Erythroblast (primary cell): ENCODE results near the gene BEND6.
"Not testable (repeated sequence)": the region's sequence is repeated elsewhere in the genome, so short reads cannot be mapped to it uniquely, and the experiment has no call there.

Experiments used
- DNase-seq, 2 experiments: peaks; one replicate each; lab custom pipeline; 2025; lab: John Stamatoyannopoulos, UW
- GATA1 ChIP-seq: IDR thresholded peaks from 2 replicates; pipeline ENCODE4 v1.6.1; 2011; ENCODE audit warnings: low read depth, mild to moderate bottlenecking, control low read depth, low read length, moderate library complexity
- POLR2A ChIP-seq: IDR thresholded peaks from 2 replicates; pipeline ENCODE4 v1.6.1; 2011; ENCODE audit warnings: mild to moderate bottlenecking, low read length

The BEND6 gene

DNA sequence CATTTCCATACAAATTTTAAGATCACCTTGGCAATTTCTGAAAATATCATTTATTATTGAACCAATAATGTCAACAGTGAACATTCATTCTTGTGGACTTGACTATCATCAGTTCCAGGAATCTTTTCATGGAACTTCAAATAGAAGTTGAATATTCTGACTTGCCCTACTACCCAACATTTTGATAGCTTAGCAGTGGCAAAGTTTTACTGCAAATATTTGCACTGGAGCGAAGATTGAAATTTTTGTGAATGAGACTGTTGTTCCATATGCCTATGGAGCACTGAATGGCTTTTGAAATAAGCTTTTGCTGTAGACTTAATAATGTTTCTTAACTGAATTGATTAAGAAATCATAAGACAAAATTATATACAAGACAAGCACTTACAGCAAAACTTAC lies 23.6 kb downstream of the BEND6 start:
- TF ChIP-seq GATA1 (no peak), POLR2A (no peak)
- DNase-seq = no peak

DNA sequence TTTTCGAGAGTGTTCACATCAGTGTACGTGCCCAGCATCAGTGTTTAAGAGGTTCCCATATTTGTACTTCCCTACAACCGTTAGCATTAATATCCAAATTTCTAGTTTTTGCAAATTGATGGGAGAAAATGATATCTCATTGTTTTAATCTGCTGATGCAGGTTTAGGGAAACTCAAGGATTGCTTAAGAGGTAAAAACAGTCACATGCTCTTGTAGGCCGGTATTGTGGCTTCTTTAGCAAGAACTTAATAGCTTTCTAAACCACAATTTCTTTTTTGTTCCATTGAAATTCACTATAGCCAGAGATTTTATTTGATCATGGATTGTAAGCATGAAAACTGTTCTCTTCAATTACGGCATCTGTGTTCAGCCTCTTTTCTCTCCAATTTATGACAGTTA lies 29.5 kb downstream of the BEND6 start:
- TF ChIP-seq POLR2A = no peak
- no peak for TF ChIP-seq GATA1
- no peak for DNase-seq

DNA sequence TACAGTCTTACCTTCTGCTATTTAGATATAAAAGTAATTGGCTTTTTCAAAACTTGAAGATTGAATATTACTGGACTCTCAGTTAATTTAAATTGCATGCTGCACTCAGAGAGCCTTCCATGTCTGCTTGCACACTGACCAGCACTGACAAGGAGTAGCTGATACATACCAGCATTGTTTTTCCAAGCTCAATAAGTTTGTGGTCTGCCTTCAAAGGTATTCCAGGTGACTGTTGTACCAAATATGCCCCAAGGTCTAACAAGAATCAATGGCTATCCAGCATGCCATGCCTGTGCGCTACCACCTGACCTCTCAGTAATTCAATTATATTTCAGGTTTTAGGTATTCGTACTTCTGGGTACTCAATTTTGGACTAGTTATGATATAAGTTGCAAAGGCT lies 30.0 kb downstream of the BEND6 start:
- TF ChIP-seq POLR2A = no peak
- no peak for TF ChIP-seq GATA1

DNA sequence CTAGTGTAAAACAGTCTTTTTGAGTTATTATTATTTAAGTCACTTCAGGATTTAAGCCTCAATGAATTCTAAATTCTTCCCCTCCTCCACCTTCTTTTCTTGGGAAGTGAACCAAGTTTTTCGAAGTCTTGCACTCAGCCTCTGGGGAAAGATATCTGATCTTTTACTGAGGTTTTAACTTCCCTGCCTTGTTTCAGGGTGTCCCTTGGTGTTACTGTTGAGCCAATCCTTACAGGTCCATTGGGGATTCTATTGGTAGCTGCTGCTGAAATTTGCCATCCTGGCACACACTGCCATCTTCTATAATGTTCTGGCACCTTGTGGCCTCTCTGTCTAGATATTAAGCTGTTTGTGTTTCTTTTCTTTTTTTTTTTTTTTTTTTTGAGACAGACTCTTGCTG lies 31.7 kb downstream of the BEND6 start:
- DNase-seq = no peak
- TF ChIP-seq GATA1 = no peak
- no peak for TF ChIP-seq POLR2A

More for the DNA sequence above, 30.0 kb downstream of the BEND6 start:
- DNase-seq = no peak

DNA sequence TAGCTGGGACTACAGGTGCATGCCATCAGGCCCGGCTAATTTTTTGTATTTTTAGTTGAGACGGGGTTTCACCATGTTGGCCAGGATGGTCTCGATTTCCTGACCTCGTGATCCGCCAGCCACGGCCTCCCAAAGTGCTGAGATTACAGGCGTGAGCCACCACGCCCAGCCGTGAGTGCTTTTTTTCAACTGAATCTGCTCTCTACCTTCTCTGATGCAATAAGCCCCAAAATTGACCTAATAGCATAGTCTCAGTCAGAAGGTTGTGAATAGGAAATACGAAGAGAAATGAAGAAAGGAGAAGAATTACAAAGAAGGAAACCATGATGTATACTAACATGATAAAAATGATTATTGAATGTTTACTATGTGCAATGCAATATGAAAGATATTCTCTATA lies 33.2 kb downstream of the BEND6 start:
- DNase-seq = no peak
- TF ChIP-seq GATA1 (no peak), POLR2A (no peak)

DNA sequence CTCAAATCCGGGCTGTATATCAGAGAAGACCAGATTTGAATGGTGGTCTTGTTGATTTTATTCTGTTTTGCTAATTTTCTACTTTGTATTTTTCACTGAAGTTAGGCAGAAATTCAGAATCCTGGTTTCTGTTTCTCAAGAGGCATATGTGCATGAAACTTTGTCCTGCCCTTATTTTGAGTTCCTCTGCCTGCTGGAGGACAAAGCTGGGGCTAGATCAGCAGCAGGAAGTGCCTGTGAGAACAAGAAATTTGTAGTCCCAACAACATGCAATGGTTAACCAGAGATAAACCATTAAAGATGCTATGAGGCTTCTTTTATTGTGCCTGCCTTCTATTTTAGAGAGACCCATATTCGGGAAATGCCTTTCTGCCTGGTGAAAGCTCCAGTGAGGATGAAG lies 37.1 kb downstream of the BEND6 start:
- no peak for TF ChIP-seq GATA1
- TF ChIP-seq POLR2A = no peak
- no peak for DNase-seq

DNA sequence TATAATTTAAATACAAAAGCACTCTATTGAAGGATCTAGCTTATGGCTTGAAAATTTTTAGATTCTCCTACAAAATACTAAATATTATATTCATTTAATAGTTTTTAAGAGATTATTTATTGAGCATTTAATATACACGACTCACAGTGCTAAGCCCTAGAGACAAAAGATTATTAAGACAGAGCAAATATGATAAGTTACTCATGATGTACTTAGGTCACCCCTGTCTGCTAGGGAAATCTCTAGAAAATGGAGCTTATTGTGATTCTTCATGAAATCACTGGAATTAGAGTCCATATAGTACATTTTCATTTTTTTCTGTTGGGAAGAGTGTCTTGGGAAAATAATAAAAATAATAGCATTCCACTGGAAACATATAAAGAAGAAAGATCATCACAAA lies 37.8 kb downstream of the BEND6 start:
- DNase-seq = no peak
- TF ChIP-seq GATA1 = no peak
- no peak for TF ChIP-seq POLR2A

DNA sequence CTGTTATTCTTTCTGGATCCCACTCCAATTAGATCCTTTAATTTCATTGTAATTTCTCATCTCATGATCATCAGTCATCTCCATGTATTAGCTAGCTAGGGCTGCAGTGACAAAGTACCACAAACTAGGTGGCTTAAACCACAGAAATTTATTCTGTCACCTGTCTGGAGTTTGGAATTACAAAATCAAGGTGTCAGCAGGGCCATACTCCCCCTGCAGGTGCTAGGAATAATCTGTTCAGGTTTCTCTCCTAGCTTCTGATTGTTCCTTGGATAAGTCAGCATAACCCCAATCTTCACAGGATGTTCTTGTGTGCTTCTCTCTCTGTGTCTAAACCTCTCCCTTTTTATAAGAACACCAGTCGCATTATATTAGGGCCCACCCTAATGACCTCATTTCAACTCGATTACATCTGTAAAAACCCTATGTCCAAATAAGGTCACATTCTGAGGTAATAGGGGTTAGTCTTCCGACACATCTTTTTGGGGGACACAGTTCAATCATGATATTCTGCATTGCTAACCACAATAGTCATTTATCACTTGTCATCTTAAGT lies 40.5 kb downstream of the BEND6 start:
- no peak for DNase-seq
- TF ChIP-seq POLR2A (no peak), GATA1 (no peak)

DNA sequence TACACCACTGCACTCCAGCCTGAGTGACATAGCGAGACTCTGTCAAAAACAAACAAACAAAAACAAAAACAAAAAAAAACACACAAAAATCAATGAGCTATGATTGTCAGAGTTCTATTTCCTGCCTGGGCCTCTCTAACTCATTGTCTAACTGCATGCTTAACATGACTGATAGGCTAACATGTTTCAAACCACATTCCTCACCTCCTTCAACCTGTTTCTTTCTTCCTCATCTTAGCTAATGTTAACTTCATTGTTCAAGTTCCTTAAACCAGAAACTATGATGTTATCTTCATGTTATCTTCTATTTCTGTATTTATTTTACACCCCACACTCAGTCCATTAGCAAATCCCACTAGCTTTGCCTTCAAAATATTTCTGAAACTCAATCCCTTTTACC lies 41.5 kb downstream of the BEND6 start:
- DNase-seq = no peak

DNA sequence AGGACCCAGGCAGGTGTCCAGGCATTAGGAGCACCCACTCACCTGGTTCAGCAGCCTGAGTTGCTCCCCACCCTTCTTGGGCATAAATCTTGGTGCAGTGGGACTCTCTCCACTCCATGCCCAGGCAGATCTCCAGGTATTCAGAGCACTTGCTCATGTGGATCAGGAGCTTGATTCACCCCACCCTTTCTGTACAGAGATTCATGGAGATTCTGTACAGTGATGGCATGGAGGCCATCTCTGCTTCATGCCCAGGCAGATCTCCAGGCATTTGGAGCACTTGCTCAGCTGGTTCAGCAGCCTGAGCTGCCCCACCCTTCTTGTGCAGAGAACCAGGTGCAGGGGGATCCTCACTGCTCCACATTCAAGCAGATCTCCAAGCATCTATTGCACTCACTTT lies 44.1 kb downstream of the BEND6 start:
- TF ChIP-seq POLR2A (no peak), GATA1 (no peak)
- no peak for DNase-seq

More for the DNA sequence above, 41.5 kb downstream of the BEND6 start:
- no peak for TF ChIP-seq POLR2A
- no peak for TF ChIP-seq GATA1

DNA sequence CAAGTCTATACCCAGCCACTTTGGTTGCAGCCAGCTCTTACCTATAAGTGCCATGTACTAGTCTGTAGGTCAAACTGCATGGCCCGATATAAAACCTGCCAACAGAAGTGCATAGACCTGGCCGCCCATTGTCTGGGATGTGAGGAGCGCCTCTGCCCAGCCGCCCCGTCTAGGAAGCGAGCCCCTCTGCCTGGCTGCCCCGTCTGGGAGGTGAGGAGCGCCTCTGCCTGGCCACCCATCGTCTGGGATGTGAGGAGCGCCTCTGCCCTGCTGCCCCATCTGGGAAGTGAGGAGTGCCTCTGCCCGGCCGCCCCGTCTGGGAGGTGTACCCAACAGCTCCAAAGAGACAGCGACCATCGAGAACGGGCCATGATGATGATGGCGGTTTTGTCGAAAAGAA lies 44.8 kb downstream of the BEND6 start:
- DNase-seq = not testable (repeated sequence)

DNA sequence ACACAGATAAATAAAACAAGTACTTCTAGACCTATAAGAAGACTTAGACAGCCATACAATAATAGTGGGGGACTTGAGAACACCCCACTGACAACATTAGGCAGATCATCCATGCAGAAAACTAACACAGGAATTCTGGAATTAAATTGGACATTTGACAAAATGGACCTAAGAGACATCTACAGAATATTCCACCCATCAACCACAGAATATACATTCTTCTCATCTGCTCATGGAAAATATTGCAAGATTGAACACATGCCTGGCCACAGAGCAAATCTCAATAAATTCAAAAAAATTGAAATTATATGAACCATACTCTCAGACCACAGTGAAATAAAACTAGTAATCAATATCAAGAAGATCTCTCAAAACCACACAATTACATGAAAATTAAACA lies 47.3 kb downstream of the BEND6 start:
- DNase-seq = no peak
- TF ChIP-seq POLR2A (no peak), GATA1 (no peak)

DNA sequence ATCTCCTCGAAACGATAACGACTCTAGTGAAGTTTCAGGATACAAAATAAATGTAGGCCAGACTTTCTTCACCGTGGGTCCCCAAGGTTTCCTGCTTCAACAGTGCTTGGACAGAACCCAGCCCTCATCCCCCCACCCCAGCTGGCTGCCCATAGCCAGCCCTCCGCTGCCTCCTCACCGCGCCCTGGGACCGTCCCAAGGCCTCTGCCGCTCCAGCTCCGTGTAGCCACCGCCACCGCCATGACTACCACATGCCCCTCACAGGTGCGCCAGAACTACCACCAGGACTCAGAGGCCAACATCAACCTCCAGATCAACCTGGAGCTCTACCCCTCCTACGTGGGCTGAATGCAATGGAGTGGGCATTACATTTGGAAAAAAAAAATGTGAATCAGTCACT lies 49.4 kb downstream of the BEND6 start:
- no peak for DNase-seq
- TF ChIP-seq POLR2A (no peak), GATA1 (no peak)

DNA sequence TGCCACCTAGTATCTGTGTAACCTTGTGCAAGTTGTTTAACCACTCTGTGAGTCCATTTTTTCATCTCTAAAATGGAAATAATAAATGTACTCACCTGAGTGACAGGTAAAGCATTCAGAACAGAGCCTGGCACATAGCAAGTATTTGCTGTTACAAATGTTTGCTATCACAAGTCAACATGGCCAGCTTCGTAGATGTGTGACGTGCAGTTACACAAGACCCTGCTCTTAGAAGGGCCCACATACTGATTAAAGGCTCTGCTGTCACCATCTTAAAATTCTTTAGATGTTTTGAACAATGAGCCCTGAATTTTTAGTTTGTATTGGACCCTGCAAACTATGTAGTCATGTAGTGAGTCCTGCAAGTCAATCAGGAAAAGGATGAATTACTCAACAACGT lies 51.2 kb downstream of the BEND6 start:
- TF ChIP-seq POLR2A = no peak
- TF ChIP-seq GATA1 = no peak
- no peak for DNase-seq

DNA sequence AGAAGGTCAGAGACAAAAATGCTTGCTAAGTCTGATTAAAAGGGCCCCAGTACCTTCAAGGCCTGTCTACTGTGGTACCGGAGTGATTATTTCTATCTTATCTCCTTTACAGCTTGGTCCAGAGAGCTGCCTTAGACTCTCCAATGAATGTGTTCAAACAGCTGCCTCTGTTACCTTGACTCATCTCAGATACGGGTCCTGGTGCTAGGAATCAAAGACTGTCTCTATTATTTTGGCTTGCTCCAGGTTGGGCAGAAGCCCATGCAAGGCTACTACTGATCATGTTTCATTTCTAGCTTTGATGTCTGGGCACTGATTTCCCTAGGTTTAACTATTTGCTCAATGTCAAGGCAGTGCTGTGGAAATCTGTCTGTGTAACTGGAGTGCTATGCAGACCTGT lies 53.2 kb downstream of the BEND6 start:
- not testable (repeated sequence) for DNase-seq

DNA sequence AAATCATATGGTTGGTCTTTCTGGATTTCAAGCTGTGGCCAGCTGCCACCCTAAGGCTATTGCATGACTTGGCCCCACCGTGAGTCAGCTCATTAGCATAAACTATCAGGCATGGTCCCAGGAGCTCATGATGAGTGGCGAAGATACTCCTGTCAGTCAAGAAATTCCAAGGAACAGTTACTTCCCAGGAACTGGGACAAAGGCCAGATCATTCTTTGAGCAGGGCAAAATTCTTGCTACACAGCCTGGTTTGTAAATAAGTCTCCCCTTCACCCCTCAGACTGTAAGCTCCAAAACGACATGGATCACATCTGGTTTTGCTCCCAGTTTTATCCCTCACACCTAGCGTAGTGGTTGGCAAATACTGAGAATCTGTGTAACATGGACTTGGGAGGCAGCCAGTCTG lies 58.6 kb downstream of the BEND6 start:
- TF ChIP-seq POLR2A (no peak), GATA1 (no peak)
- peak in 1 of 2 experiments; percentile 2 for DNase-seq
